GM06990 (cell line): Measurements from ENCODE around the gene TMEM130.

Source experiments
- DNase-seq: peaks from one replicate; pipeline ENCODE4 v3.0.0-alpha.2; 2011; ENCODE audit not compliant: insufficient read length; ENCODE audit errors: extremely low read depth
- H3K27me3 ChIP-seq: replicated peaks from 2 replicates; pipeline ENCODE4 v1.6.0; 2011; ENCODE audit warnings: low read length; ENCODE audit not compliant: control insufficient read depth, insufficient read depth
- H3K36me3 ChIP-seq: 2 replicates; pipeline ENCODE4 v1.5.1; 2011; ENCODE audit warnings: low read length; ENCODE audit not compliant: control insufficient read depth, insufficient read depth
- H3K4me3 ChIP-seq: replicated peaks from 2 replicates; pipeline ENCODE4 v1.5.1; 2011; ENCODE audit warnings: low read depth, mild to moderate bottlenecking, control low read depth, low read length
- TF ChIP-seq, protein P1 (sequence below): IDR thresholded peaks from 2 replicates; pipeline ENCODE4 v1.5.1; 2011; ENCODE audit warnings: low read length, control low read depth, mild to moderate bottlenecking, inconsistent platforms; ENCODE audit not compliant: insufficient read depth, poor library complexity, severe bottlenecking

TMEM130 gene

DNA sequence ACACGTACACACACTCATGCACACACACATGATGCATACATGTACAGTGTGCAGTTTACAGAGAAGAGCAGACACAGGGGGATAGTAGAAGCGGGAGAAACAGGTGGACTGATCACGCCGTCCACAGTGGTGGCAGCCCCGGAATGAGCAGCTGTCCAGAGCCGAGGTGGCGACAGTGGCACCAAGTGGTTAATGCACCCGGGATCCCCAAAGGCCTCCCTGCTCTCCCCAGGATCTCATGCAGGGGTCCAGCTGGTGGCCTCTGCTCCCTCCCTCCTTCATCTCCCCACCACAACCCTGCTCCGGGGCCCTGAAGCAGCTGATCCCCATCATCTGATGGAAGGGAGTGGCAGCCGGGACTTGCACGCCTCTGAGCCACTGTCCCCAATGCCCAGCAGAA lies 29.7 kb downstream of the TMEM130 start:
- H3K36me3 ChIP-seq, result no peaks in the 10 kb centered on the region
- no peak for DNase-seq
- no peak overlapping the region for H3K4me3 ChIP-seq
- TF ChIP-seq, protein P1, sequence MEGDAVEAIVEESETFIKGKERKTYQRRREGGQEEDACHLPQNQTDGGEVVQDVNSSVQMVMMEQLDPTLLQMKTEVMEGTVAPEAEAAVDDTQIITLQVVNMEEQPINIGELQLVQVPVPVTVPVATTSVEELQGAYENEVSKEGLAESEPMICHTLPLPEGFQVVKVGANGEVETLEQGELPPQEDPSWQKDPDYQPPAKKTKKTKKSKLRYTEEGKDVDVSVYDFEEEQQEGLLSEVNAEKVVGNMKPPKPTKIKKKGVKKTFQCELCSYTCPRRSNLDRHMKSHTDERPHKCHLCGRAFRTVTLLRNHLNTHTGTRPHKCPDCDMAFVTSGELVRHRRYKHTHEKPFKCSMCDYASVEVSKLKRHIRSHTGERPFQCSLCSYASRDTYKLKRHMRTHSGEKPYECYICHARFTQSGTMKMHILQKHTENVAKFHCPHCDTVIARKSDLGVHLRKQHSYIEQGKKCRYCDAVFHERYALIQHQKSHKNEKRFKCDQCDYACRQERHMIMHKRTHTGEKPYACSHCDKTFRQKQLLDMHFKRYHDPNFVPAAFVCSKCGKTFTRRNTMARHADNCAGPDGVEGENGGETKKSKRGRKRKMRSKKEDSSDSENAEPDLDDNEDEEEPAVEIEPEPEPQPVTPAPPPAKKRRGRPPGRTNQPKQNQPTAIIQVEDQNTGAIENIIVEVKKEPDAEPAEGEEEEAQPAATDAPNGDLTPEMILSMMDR, result no peak
- H3K27me3 ChIP-seq, result no peaks in the 10 kb centered on the region; the same call in 1 of the 2 replicates

DNA sequence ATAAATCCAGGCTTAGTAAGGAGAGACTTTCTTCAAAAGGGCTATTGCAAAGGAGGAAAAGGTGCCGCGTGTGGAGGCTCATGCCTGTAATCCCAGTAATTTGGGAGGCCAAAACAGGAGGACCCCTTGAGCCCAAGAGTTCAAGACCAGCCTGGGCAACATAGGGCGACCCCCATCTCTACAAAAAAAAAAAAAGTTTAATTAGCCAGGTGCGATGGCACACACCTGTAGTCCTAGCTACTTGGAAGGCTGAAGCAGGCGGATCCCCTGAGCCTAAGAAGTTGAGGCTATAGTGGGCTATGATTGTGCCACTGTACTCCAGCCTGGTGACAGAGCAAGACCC lies 32.2 kb downstream of the TMEM130 start:
- no peaks in the 10 kb centered on the region for H3K36me3 ChIP-seq
- no peak overlapping the region for H3K4me3 ChIP-seq
- TF ChIP-seq, protein P1, result no peak
- H3K27me3 ChIP-seq, result no peaks in the 10 kb centered on the region
- DNase-seq, result no peak

GRCh38 chr7:98836811-98837629 lies 32.8 kb downstream of the TMEM130 start:
- TF ChIP-seq, protein P1, result peak; percentile 85
- H3K27me3 ChIP-seq, result no peaks in the 10 kb centered on the region
- no peak overlapping the region for H3K4me3 ChIP-seq
- H3K36me3 ChIP-seq, result no peaks in the 10 kb centered on the region
- peak; percentile 32 for DNase-seq

DNA sequence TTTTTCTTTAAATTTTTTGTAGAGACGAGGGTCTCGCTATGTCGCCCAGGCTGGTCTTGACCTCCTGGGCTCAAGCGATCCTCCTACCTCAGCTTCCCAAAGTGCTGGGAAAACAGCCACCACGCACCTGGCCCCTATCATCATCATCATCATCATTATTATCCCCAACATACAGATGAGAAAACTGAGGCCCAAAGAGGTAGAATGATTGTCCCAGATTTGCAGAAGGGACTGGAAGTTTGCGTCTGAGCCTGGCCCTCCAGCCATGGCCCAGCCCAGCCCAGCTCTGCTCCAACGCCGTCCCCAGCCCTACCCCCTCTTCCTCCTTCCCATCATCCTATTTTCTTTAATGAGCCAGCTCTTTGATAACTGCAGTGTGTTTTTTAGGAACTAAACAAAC lies 34.9 kb downstream of the TMEM130 start:
- Histone ChIP-seq H3K36me3 (no peaks in the 10 kb centered on the region), H3K4me3 (no peak overlapping the region), H3K27me3 (no peaks in the 10 kb centered on the region)
- DNase-seq, result no peak
- TF ChIP-seq, protein P1, result no peak

DNA sequence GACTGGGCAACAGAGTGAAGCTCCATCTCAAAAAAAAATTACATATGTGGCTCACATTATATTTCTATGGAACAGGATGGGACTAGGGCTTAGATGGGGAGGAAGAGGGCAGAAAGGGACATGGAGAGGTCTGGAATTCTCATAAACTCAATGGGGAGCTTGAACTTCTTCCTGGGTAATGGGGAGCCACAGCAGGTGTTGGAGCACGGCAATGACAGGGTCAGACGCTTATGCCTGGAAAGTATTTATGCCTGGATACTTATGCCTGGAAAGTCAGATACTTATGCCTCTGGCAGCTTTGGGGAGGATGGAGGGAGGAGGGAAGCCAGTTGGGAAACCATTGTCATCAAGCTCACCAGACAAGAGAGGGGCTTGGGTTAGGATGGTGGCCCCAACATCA lies 36.8 kb downstream of the TMEM130 start:
- no peak for DNase-seq
- H3K27me3 ChIP-seq, result no peaks in the 10 kb centered on the region
- H3K4me3 ChIP-seq, result no peak overlapping the region
- TF ChIP-seq, protein P1, result no peak
- no peaks in the 10 kb centered on the region for H3K36me3 ChIP-seq

GRCh38 chr7:98831641-98832221 lies 38.1 kb downstream of the TMEM130 start:
- TF ChIP-seq, protein P1, result peak; percentile 72
- no peaks in the 10 kb centered on the region for H3K27me3 ChIP-seq
- no peak for DNase-seq

More at GRCh38 chr7:98831641-98832221, 38.1 kb downstream of the TMEM130 start:
- no peak overlapping the region for H3K4me3 ChIP-seq
- no peaks in the 10 kb centered on the region for H3K36me3 ChIP-seq
